Gastroesophageal sphincter (tissue), 3 donors: Measurements from ENCODE around the gene SND1.

Experiments used
- POLR2A ChIP-seq, 2 donors: fragments of 450-650 bp; IDR thresholded peaks; one replicate each; pipeline ENCODE4 v1.6.1; 2017; ENCODE audit warnings: antibody characterized with exemption in 2 of 2, mild to moderate bottlenecking in 2 of 2, moderate library complexity in 1 of 2
- TF ChIP-seq, protein P1 (sequence below), 4 experiments: fragments of 200-600 bp in 2 of 4; fragments of 450-650 bp in 2 of 4; sonication (generic) in 1 of 4; IDR thresholded peaks; one replicate each; pipeline ENCODE4 v1.5.1; 2017 to 2019; ENCODE audit warnings: antibody characterized with exemption in 4 of 4, mild to moderate bottlenecking in 2 of 4, moderate library complexity in 2 of 4

DNA sequence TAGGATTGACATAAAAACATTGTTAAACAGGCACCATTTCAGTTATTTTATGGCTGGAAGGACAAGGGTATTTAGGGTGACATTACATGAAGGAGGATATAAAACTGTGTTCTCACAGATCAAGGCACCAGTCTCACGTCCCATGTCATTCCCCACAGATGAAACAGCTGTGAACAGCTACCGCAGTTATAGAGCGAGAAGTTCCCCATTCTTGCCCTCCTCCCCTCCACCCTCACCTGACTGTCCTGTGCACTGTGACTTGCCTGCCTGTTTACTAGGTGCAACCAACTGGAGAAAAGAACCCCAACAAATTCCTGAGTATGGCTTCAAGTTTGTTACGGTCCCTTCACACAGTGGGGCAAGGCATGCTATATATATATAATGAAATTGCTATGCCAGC is 141.6 kb downstream of the SND1 start:
- TF ChIP-seq POLR2A (IDR thresholded peaks at IDR 0.05) = no peak
- TF ChIP-seq, protein P1, sequence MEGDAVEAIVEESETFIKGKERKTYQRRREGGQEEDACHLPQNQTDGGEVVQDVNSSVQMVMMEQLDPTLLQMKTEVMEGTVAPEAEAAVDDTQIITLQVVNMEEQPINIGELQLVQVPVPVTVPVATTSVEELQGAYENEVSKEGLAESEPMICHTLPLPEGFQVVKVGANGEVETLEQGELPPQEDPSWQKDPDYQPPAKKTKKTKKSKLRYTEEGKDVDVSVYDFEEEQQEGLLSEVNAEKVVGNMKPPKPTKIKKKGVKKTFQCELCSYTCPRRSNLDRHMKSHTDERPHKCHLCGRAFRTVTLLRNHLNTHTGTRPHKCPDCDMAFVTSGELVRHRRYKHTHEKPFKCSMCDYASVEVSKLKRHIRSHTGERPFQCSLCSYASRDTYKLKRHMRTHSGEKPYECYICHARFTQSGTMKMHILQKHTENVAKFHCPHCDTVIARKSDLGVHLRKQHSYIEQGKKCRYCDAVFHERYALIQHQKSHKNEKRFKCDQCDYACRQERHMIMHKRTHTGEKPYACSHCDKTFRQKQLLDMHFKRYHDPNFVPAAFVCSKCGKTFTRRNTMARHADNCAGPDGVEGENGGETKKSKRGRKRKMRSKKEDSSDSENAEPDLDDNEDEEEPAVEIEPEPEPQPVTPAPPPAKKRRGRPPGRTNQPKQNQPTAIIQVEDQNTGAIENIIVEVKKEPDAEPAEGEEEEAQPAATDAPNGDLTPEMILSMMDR (IDR thresholded peaks at IDR 0.05) = no peak
